GM19099 (cell line): ENCODE measurements around the gene FGF18.

Source experiments
- POLR2A ChIP-seq: IDR thresholded peaks from 3 replicates; pipeline ENCODE4 v1.6.1; 2011; ENCODE audit warnings: low read depth; ENCODE audit not compliant: insufficient read length; ENCODE audit errors: extremely low read depth

The FGF18 gene

GRCh38 chr5:171397190-171397589, 22.3 kb upstream of the FGF18 start:
- TF ChIP-seq POLR2A, result no peak

GRCh38 chr5:171397599-171397998, 21.8 kb upstream of the FGF18 start:
- no peak for TF ChIP-seq POLR2A

GRCh38 chr5:171400169-171400568, 19.3 kb upstream of the FGF18 start:
- no peak for TF ChIP-seq POLR2A

- TF ChIP-seq POLR2A, result no peak
These were observed 18.1 kb upstream of the FGF18 start for GRCh38 chr5:171401167-171401947.

- no peak for TF ChIP-seq POLR2A
These were observed 13.8 kb upstream of the FGF18 start for GRCh38 chr5:171405615-171406014.

- TF ChIP-seq POLR2A, result no peak
These were observed 12.2 kb upstream of the FGF18 start for GRCh38 chr5:171407234-171407633.

GRCh38 chr5:171409164-171410136, 10.0 kb upstream of the FGF18 start:
- no peak for TF ChIP-seq POLR2A

GRCh38 chr5:171410181-171410580, 9.3 kb upstream of the FGF18 start:
- no peak for TF ChIP-seq POLR2A

- TF ChIP-seq POLR2A, result no peak
These were observed 7.3 kb upstream of the FGF18 start for GRCh38 chr5:171412186-171412585.

GRCh38 chr5:171413153-171413910, 6.1 kb upstream of the FGF18 start:
- TF ChIP-seq POLR2A, result no peak

- no peak for TF ChIP-seq POLR2A
These were observed 4.2 kb upstream of the FGF18 start for GRCh38 chr5:171415115-171415730.

GRCh38 chr5:171416160-171417049, 3.0 kb upstream of the FGF18 start:
- TF ChIP-seq POLR2A, result no peak

- no peak for TF ChIP-seq POLR2A
These were observed 998 bp upstream of the FGF18 start for GRCh38 chr5:171418316-171418981.
